Stomach smooth muscle (tissue), 2 donors: ENCODE measurements around the gene KPNA1.
"Not testable (repeated sequence)": the region's sequence is repeated elsewhere in the genome, so short reads cannot be mapped to it uniquely, and the experiment has no call there.

Source experiments
- H3K27ac ChIP-seq: one replicate; pipeline ENCODE4 v1.7.0; 2013; ENCODE audit warnings: mild to moderate bottlenecking, low read length, inconsistent platforms
- H3K27me3 ChIP-seq, 2 donors: one replicate each; pipeline ENCODE4 v1.7.0; 2013; ENCODE audit warnings: low read length in 2 of 2; ENCODE audit not compliant: insufficient read depth in 2 of 2, control insufficient read depth in 1 of 2
- H3K36me3 ChIP-seq, 2 donors: one replicate each; pipeline ENCODE4 v1.7.0; 2013; ENCODE audit warnings: low read length in 2 of 2; ENCODE audit not compliant: control insufficient read depth in 2 of 2, insufficient read depth in 2 of 2
- H3K4me1 ChIP-seq: one replicate; pipeline ENCODE4 v1.7.0; 2013; ENCODE audit warnings: low read length; ENCODE audit not compliant: control insufficient read depth, insufficient read depth
- H3K4me3 ChIP-seq, 2 donors: one replicate each; pipeline ENCODE4 v1.7.0; 2013; ENCODE audit warnings: low read length in 2 of 2
- H3K9ac ChIP-seq, 2 donors: one replicate each; pipeline ENCODE4 v1.7.0; 2013; ENCODE audit warnings: low read length in 2 of 2, mild to moderate bottlenecking in 1 of 2
- H3K9me3 ChIP-seq, 2 donors: one replicate each; pipeline ENCODE4 v1.7.0; 2013; ENCODE audit warnings: low read length in 2 of 2; ENCODE audit not compliant: control insufficient read depth in 2 of 2
- donor health status: healthy.
- donor health status: Pancreatic carcinoma.

The KPNA1 gene

DNA sequence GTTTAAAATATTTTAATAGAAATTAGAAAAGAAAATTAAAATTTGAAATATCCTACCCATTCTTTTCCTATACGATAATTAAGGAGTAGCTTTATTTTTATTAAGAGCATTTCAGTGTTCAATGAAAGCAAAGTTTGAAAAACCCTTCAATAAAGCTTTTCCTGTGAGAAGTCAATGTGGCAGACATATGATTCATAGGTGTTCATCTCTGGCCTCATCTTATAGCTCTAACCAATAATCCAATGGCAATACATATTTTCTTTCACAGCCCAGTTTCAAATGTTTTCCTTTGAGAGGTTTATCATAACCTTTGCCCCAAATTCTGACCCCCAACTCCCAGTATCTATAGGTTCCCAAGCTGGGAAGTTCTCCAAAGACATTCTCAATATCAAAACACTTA is 8.3 kb downstream of the KPNA1 start:
- H3K27ac ChIP-seq: no peak overlapping the region
- no peak overlapping the region for H3K4me3 ChIP-seq
- H3K36me3 ChIP-seq: no peaks in the 10 kb centered on the region
- H3K27me3 ChIP-seq: no peaks in the 10 kb centered on the region
- H3K9ac ChIP-seq: no peak overlapping the region
- no peaks in the 10 kb centered on the region for H3K9me3 ChIP-seq
- H3K4me1 ChIP-seq: no peaks in the 10 kb centered on the region

DNA sequence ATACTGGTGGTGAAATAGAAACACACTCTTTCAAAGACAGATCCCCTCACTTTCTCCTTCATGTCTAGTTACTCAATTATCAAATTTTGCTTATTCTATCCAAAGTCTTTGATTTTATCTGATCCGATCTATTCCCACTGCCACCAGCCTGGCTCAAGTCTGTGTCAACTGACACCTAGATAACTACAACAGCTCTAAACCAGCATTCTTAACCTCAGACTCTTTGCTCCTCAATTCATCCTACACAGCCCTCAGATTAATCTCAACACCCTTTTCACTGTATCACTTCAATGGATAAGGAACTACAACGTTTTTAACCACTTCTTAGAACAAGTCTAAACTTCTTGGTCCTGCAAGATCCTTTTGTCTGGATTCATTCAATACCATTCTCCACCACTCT is 9.1 kb downstream of the KPNA1 start:
- Histone ChIP-seq H3K4me1 (no peaks in the 10 kb centered on the region), H3K4me3 (no peak overlapping the region), H3K36me3 (no peaks in the 10 kb centered on the region), H3K9ac (no peak overlapping the region), H3K27me3 (no peaks in the 10 kb centered on the region), H3K27ac (no peak overlapping the region), H3K9me3 (no peaks in the 10 kb centered on the region)

DNA sequence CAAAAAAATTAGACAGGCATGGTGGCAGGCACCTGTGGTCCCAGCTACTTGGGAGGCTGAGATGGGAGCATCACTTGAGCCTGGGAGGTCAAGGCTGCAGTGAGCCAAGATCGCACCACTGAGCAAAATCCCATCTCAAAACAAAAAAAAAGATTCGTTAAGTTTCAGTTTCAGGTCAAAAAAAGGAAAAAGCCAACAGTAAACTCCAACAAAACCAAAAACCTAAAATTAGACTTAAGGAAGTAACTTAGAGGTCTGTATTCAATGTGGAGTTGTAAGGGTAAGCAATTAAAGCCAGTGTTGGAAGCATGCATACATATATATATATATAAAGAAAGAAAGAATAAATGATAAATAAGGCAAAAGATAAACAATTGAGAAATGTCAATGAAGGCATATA is 11.8 kb downstream of the KPNA1 start:
- no peak overlapping the region for H3K4me3 ChIP-seq
- H3K4me1 ChIP-seq: no peaks in the 10 kb centered on the region
- no peak overlapping the region for H3K27ac ChIP-seq
- H3K9ac ChIP-seq: no peak overlapping the region
- H3K9me3 ChIP-seq: no peaks in the 10 kb centered on the region
- no peaks in the 10 kb centered on the region for H3K36me3 ChIP-seq
- H3K27me3 ChIP-seq: no peaks in the 10 kb centered on the region

DNA sequence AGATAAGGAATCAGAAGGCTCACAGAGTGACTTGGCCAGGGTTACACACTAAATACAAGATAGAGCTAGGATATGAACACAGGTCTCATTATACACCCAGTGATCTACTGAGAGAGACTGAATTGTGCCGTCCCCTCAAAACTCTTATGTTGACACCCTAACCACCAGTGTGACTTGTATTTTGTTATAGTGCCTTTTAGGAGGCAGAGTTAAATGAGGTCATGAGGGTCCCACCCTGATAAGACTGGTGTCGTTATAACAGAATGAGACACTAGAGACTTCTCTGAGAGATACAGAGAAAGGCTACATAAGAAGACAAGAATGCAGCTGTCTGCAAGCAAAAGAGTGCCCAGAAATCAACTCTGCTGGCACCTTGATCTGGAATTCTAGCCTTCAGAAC is 12.6 kb downstream of the KPNA1 start:
- H3K9ac ChIP-seq: no peak overlapping the region
- no peaks in the 10 kb centered on the region for H3K36me3 ChIP-seq
- H3K27me3 ChIP-seq: no peaks in the 10 kb centered on the region
- no peak overlapping the region for H3K4me3 ChIP-seq
- H3K9me3 ChIP-seq: no peaks in the 10 kb centered on the region
- no peak overlapping the region for H3K27ac ChIP-seq
- H3K4me1 ChIP-seq: no peaks in the 10 kb centered on the region

DNA sequence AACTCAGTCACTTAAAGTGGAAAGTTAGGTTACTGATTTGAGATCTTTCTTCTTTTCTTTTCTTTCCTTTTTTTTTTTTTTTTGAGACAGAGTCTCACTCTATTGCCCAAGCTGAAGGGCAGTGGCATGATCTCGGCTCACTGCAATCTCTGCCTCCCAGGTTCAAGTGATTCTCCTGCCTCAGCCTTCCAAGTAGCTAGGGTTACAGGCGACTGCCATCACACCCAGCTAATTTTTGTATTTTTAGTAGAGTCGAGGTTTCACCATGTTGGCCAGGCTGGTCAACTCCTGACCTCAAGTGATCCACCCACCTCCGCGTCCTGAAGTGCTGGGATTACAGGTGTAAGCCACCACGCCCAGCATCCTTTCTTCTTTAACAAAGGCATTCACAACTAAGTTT is 13.8 kb downstream of the KPNA1 start:
- not testable (repeated sequence) for H3K4me3 ChIP-seq, H3K4me1 ChIP-seq, H3K27me3 ChIP-seq, H3K27ac ChIP-seq, H3K36me3 ChIP-seq, H3K9ac ChIP-seq, H3K9me3 ChIP-seq

DNA sequence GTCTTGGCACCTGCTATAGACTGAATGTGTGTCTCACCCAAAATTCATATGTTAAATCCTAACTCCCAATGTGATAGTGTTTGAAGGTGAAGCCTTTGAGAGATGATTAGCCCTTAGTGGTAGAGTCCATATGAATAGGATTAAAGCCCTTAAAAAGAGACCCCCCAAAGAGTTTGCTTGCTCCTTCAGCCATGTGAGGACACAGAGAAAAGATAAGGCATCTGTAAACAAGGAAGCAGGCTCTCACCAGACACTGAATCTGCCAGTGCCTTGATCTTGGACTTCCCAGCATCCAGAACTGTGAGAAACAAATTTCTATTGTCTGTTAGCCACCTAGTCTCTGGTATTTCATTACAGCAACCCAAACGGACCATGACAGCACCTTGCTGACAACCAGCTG is 16.6 kb downstream of the KPNA1 start:
- no peaks in the 10 kb centered on the region for H3K9me3 ChIP-seq
- H3K27ac ChIP-seq: no peak overlapping the region
- H3K4me3 ChIP-seq: no peak overlapping the region
- peaks cover 0 to 13% of the 10 kb centered on the region in 2 donors for H3K36me3 ChIP-seq
- H3K27me3 ChIP-seq: no peaks in the 10 kb centered on the region
- H3K4me1 ChIP-seq: no peaks in the 10 kb centered on the region
- H3K9ac ChIP-seq: no peak overlapping the region

DNA sequence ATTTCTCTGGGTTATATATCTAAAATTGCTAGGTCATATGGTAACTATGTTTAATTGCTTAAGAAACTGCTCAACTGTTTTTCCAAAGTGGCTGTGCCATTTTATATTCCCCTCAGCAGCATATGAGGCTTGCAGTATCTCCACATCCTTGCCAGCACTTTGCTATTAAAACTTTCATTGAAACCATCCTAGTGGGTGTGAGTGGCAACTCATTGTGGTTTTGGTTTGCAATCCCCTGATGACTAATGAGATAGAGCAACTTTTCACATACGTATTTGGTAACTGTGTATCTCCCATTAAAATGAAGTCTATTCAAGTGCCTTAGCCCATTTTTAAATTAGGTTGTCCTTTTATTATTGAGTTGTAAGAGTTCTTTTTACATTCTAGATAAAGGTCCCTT is 17.3 kb downstream of the KPNA1 start:
- Histone ChIP-seq H3K36me3 (peaks cover 0 to 13% of the 10 kb centered on the region in 2 donors), H3K27ac (no peak overlapping the region), H3K27me3 (no peaks in the 10 kb centered on the region), H3K4me3 (no peak overlapping the region), H3K9me3 (no peaks in the 10 kb centered on the region), H3K9ac (no peak overlapping the region), H3K4me1 (no peaks in the 10 kb centered on the region)

DNA sequence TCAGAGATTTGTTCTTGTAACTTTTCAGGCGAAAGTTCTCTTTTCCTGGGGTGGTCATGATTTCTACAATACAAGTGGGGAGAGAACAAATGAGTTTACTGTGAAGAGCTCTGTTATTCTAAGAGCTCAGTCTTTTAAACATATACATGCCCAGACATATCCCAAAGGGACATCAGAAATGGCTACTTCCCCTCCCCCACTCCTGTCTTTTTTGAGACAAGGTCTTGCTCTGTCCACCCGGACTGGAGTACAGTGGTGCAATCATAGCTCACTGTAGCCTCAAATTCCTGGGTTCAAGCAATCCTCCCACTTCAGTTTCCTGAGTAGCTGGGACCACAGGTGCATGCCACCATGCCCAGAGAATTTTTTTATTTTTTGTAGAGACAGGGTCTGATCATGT is 18.2 kb downstream of the KPNA1 start:
- H3K9me3 ChIP-seq: no peaks in the 10 kb centered on the region
- H3K27ac ChIP-seq: no peak overlapping the region
- H3K4me1 ChIP-seq: no peaks in the 10 kb centered on the region
- no peak overlapping the region for H3K9ac ChIP-seq
- H3K27me3 ChIP-seq: no peaks in the 10 kb centered on the region
- peaks cover 0 to 13% of the 10 kb centered on the region in 2 donors for H3K36me3 ChIP-seq
- no peak overlapping the region for H3K4me3 ChIP-seq

DNA sequence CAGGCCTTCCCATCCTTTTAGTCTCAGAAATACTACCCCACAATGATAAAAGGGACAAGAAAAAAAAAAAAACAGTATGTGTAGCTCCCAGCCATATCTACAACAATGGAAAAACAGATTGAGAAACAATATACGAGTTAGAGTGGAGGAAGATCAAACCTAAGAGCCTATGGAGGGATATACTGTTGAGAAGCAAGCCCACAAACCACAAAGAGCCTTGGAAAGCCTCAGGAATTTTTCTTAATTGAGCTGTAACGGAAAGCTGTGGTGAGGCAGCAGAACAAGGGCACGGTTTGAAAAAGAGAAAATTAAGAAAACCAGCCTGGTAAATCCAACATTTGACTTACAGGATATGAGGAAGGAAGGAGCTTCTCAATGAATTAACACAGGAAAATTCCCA is 21.4 kb downstream of the KPNA1 start:
- H3K27ac ChIP-seq: no peak overlapping the region
- H3K9ac ChIP-seq: no peak overlapping the region
- H3K27me3 ChIP-seq: no peaks in the 10 kb centered on the region
- H3K36me3 ChIP-seq: peaks cover 0 to 13% of the 10 kb centered on the region in 2 donors
- no peaks in the 10 kb centered on the region for H3K9me3 ChIP-seq
- no peak overlapping the region for H3K4me3 ChIP-seq
- H3K4me1 ChIP-seq: no peaks in the 10 kb centered on the region

DNA sequence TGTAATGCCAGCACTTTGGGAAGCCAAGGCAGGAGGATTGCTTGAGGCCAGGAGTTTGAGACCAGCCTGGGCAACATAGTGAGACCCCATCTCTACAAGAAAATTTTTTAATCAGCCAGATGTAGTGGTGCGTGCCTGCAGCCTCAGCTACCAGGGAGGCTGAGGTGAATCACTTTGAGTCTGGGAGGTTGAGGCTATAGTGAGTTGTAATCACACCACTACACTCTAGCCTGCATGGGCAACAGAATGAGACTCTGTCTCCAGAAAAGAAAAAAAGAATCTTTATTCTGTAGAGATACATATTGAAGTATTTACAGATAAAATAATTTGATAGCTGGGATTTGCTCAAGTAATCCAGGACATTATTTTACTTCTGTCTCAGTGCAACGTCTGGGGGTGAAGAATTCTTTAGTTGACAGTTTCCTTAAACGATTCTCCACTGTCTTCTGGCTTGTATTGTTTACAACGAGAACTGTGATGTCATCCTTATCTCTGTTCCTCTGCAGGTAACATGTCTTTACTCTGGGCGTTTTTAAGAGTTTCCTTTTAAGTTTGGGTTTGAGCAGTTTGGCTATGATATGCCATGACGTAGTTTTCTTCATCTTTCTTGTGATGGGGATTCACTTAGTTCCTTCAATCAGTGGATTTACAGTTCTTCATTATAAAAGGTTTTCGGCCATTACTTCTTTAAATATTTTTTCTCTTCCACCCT is 26.3 kb downstream of the KPNA1 start:
- no peak overlapping the region for H3K4me3 ChIP-seq
- peaks cover 0 to 2% of the 10 kb centered on the region in 2 donors for H3K36me3 ChIP-seq
- no peaks in the 10 kb centered on the region for H3K9me3 ChIP-seq
- H3K27me3 ChIP-seq: no peaks in the 10 kb centered on the region
- H3K9ac ChIP-seq: no peak overlapping the region
- H3K4me1 ChIP-seq: no peaks in the 10 kb centered on the region
- no peak overlapping the region for H3K27ac ChIP-seq

DNA sequence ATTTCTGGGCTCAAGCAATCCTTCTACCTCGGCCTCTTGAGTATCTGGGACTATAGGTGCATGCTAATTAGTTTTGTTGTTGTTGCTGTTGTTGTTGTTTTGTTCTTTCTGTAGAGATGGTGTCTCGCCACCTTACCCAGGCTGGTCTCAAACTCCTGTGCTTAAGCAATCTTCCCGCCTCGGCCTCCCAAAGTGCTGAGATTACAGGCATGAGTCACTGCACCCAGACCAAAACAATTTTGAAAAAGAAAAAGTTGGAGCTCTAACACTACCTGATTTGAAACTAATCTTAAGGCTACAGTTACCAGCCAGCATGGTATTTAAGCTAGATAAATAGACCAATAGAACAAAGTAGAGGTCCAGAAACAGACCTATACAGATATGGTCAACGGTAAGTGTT is 29.8 kb downstream of the KPNA1 start:
- H3K4me1 ChIP-seq: no peaks in the 10 kb centered on the region

More for the DNA sequence above, 29.8 kb downstream of the KPNA1 start:
- Histone ChIP-seq H3K9me3 (no peaks in the 10 kb centered on the region), H3K36me3 (no peaks in the 10 kb centered on the region), H3K27me3 (no peaks in the 10 kb centered on the region), H3K27ac (no peak overlapping the region), H3K9ac (no peak overlapping the region), H3K4me3 (no peak overlapping the region)
